NCI-H2107 treated with DMSO at 0.1 percent for 48 hours (cell line): ENCODE results near the gene STK36.

Experiments
- DNase-seq: peaks from one replicate; lab custom pipeline; 2025; ENCODE audit not compliant: unreplicated experiment; lab: John Stamatoyannopoulos, UW

The STK36 gene

GRCh38 chr2:218716070-218716469, 44.2 kb downstream of the STK36 start:
- DNase-seq: no peak

DNA sequence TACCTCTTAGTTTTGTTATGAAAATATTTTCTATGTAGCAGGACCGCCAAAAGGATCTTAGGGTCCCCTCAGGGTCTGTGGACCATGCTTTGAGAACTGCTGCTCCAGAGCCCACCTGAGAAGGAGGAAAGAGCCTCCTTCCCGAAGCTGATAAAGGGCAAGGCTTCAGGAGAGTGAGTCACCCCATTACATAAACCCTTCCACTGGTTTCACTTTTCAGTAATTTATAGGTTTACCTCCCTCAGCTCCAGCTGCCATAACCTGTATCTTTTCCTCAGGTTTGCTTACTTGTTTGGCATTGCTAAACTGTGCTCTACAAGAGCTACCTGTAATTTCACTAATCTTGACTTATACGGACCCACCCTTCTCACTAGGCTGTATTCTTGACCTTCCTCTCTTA, 45.4 kb downstream of the STK36 start:
- no peak for DNase-seq

- no peak for DNase-seq
Measured at GRCh38 chr2:218718058-218718457, 46.2 kb downstream of the STK36 start.

DNA sequence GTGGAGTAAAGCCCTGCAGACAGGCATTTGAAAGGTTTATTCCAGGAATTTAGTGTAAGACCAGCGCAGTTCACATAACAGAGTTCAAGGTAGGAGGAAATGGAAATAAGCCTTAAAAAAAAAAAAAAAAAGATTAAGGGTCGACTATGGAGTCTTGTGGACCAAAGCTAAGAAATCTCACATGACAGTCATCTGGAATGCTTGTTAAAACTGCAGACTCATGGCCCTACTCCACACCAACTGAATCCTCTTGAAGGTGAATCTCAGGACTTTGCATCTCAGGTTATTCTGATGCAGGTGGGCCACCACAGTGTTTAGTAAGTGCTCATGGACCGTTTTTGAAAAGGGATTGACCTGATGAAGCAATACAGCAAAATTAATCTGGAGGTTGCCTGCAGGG, 47.6 kb downstream of the STK36 start:
- no peak for DNase-seq

- no peak for DNase-seq
Measured at GRCh38 chr2:218720048-218721041, 48.5 kb downstream of the STK36 start.

- DNase-seq: no peak
Measured at GRCh38 chr2:218721488-218721887, 49.6 kb downstream of the STK36 start.

DNA sequence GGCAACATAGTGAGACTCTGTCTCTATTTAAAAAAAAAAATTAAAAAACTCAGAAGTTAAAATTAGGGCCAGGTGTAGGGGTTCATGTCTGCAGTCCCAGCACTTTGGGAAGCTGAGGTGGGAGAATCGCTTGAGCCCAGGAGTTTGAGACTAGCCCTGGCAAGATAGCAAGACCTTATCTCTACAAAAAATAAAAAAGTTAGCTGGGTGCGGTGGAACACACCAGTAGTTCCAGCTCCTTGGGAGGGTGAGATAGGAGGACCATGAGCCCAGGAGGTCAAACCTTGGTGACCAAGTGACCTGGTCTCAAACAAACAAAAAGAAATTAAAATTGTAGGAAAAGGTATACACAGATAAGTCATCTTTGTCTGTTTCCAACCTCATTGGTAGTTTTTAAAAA, 50.0 kb downstream of the STK36 start:
- no peak for DNase-seq

GRCh38 chr2:218722419-218722818, 50.5 kb downstream of the STK36 start:
- no peak for DNase-seq

GRCh38 chr2:218722876-218723785, 51.2 kb downstream of the STK36 start:
- DNase-seq: no peak

DNA sequence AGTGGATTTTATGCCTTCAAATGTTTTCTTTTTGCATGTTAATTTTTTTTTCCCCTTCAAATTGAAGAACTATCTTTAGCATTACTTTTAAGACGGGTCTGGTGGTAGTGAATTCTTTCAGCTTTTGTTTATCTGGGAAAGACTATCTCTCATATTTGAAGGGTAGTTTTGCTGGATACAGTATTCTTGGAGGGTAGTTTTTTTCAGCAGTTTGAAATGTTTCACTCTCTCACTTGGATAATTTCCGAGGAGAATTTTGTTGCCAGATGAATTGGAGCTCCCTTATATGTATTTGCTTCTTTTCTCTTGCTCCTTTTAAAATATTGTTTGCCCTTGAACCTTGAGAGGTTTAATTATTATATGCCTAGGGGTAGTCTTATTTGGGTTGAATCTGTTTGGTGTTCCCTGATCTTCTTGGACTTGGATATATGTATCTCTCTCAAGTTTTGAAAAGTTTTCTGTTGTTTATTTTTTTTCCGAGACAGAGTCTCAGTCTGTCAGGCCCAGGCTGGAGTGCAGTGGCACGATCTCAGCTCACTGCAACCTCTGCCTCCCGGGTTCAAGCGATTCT, 54.2 kb downstream of the STK36 start:
- no peak for DNase-seq

- DNase-seq: no peak
Measured at GRCh38 chr2:218727502-218728165, 55.7 kb downstream of the STK36 start.

DNA sequence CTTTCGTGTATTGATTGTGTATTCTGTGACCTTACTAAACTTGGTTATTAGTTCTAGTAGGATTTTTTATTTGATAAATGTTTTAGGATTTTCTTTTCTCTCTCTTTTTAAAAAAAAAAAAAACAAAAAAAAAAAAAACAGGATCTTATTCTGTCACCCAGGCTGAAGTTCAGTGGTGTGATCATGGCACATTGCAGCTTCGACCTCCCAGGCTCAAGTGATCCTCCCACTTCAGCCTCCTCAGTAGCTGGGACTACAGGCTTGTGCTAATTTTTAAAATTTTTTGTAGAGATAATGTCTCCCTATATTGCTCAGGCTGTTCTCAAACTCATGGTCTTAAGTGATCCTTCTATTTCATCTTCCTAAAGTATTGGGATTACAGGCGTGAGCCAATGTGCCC, 57.8 kb downstream of the STK36 start:
- DNase-seq: no peak

DNA sequence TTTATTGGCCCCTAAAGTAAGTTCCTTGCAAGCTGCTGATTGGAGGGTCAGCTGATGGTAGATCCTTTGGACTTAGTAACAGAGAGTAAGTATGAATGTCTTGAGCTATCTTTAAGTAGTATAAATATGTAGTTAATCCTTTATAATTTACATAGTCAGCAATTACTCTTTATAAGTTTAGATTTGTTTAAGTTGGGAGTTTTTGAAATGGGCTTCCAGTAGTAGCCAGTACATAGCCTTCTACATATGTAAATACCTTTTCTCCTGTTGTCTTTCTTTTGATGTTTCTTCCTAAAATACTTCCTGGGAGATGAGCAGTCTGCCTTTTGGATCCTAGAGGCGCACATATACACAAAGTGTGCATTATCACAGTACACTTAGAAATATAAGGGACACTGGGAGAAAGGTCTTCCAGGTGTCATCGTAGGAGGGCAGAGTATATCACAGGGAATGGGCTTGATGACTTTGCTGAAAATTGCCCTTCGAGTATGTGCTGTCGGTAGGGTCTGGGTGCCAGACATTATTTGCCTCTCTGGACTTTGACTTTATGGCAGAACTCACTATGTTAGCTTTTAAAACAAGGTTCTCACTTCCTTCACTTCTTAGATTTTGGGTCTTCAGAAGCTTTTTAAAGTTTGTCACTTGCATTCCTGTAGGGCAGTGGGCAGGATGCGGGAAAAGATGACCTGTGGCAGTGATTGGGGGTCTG, 60.3 kb downstream of the STK36 start:
- no peak for DNase-seq

GRCh38 chr2:218732761-218733158, 60.9 kb downstream of the STK36 start:
- no peak for DNase-seq

- no peak for DNase-seq
Measured at GRCh38 chr2:218733171-218734021, 61.5 kb downstream of the STK36 start.

DNA sequence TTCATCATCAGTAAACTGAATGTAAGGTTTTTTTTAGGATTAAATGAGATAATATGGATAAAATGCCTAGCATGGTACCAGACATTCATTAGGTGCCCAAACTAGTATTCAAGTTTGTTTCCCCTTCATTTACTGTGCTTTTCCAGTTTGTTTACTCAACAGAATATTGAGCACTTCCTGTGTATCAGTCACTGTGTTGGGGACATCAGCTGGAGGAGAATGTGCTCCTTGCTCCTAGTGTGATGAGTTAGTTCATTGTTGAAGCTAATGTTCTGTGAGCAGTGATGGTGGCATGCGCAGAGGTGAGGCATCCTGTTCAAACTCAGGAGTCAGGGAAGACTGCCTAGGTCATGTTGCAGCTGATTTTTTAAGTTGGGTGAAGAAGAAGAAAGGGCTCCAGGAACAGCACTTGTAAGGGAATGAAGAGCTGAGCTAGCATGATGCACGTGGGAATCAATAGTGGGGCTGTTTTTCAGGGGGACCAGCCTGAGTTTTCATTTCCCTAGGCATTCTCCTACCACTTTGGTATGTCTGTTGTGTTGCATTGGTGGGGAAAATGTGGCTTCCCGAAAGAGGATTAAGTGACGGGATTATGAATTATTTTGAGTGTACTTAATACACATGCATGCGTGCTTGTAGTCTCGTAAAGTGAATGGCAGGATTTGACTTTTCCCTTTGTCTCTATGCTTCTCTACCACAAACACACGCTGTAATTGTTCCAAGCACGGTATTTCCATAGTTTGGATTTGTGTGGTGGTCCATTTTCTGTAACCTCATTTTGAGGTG, 62.5 kb downstream of the STK36 start:
- DNase-seq: no peak

DNA sequence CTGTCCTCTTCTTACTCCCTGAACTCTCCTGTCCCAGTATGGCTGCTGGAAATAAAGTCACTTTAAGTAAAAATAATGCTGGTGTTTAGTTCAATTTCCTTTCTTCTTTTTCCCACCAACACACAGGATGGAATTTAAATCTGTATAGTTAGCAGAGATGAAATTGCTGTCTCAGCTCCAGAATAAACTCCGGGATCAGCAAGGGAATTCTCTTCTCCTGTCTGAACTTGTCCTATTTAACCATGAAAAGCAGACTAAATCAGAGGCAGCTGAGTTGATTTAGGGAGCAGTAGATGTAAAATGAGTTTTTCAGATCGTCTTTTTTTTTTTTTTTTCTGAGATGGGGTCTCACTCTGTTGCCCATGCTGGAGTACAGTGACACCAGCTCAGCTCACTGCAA, 64.6 kb downstream of the STK36 start:
- no peak for DNase-seq

DNA sequence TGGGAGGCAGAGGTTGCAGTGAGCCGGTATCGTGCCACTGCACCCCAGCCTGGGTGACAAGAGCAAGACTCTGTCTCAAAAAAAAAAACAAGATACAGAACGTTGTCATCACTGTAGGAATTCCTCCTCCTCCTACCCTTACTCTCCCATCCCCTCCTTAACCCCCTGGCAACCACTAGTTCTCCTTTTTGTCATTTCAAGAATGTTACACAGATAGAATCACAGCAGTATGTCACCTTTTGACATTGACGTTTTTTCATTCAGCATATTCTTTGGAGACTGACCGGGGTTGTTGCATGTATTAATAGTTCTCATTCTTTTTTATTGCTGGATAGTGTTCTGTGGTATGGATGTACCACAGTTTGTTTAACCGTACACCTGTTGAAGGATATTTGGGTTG, 71.2 kb downstream of the STK36 start:
- DNase-seq: no peak

DNA sequence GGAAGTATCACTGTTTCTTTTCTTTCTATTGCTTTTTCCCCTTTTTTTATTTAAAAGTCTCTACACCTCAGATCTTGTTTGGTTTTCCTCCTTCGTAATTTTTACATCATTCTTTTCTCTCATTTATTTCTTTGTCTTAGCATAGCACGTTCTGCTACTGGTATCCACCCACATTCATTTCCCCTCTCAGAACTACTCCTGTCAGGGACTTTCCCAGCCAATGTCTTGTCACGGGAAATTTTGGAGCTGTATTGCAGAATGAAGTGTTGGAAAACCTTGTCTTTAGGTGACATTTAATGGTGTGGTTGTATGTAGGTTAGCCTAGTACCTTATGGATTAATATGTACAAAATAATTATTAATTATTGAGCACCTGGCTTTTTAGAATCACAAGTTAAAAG, 72.7 kb downstream of the STK36 start:
- DNase-seq: no peak
